PC-3 (cell line): ENCODE measurements around the gene DOCK1.

Experiments used
- CTCF ChIP-seq: fragments of 300-600 bp; sonication (generic); conservative IDR thresholded peaks from 2 replicates; pipeline ENCODE4 v1.5.1; 2017; ENCODE audit warnings: antibody characterized with exemption, low read depth, mild to moderate bottlenecking, low read length
- EZH2 ChIP-seq: fragments of 300-600 bp; sonication (generic); IDR thresholded peaks from one replicate; pipeline ENCODE4 v1.6.1; 2017; ENCODE audit warnings: antibody characterized with exemption, mild to moderate bottlenecking, low read length; ENCODE audit not compliant: unreplicated experiment

DNA sequence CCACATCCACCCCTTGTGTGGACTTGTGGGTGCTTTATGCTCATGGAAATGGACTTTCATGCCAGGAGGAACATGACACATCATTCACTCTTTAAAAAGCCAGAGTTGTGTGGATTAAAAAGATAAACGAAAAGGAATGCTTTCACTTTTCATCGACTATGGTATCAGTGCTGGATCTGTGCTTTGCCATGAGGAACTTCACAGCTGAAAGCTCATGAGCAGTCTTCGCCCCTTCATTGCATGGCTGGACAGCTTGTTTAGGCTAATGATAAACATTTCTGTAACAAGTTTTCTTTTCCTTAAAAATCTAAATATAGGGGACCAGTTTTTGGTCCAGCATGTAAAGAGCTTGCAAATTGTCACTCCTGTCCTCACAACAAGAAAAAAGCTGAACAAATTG, 470.2 kb downstream of the DOCK1 start:
- TF ChIP-seq EZH2 (no peak), CTCF (no peak)
